SK-N-SH (cell line): ENCODE measurements around the gene PSENEN. TPM values are rescaled to one million over a fixed set of nuclear protein-coding genes. Genes with fewer than 3 reads are reported as not detected.

Experiments used
- CTCF ChIA-PET: fragments of 300-600, 350-600 bp; formaldehyde crosslinking; extraction: SDS; loops from one replicate; lab custom pipeline; 2021; lab: Yijun Ruan, JAX
- POLR2A ChIA-PET: fragments of 350-600 bp; sonication (Branson Sonifier 250); formaldehyde crosslinking; extraction: SDS; loops from one replicate; lab custom pipeline; 2020; ENCODE audit warnings: antibody characterized with exemption, inconsistent platforms; lab: Yijun Ruan, JAX
- DNase-seq: peaks from one replicate; pipeline ENCODE4 v3.0.0; 2012
- H2AFZ ChIP-seq: fragments of 200-600 bp; sonication (generic); 2 replicates; pipeline ENCODE4 v1.8.1; 2016; ENCODE audit warnings: antibody characterized with exemption, mild to moderate bottlenecking, low read depth
- H3F3A ChIP-seq: fragments of 200-600 bp; sonication (generic); replicated peaks from 2 replicates; pipeline ENCODE3; 2016; ENCODE audit warnings: antibody characterized with exemption, mild to moderate bottlenecking; ENCODE audit not compliant: insufficient read depth
- H3K27ac ChIP-seq, 2 experiments: fragments of 200-500 bp in 1 of 2; fragments of 200-600 bp in 1 of 2; sonication (Bioruptor generic) in 1 of 2; sonication (generic), shearing (Covaris generic) in 1 of 2; 2 replicates each; pipeline versions ENCODE4 v1.5.1 to v1.6.1; 2014 to 2016; ENCODE audit warnings: low read depth in 2 of 2, inconsistent platforms in 1 of 2, low read length in 1 of 2, mild to moderate bottlenecking in 1 of 2, mixed read lengths in 1 of 2
- H3K27me3 ChIP-seq: fragments of 200-600 bp; sonication (generic), shearing (Covaris generic); 2 replicates; pipeline ENCODE4 v1.6.1; 2016; ENCODE audit warnings: mixed run types; ENCODE audit not compliant: insufficient read depth
- H3K36me3 ChIP-seq, 2 experiments: fragments of 200-500 bp in 1 of 2; fragments of 200-600 bp in 1 of 2; sonication (Bioruptor generic) in 1 of 2; sonication (generic) in 1 of 2; replicated peaks in 1 of 2; 2 replicates each; pipeline versions ENCODE3 to v1.5.1; 2014 to 2016; ENCODE audit warnings: low read length in 1 of 2, mild to moderate bottlenecking in 1 of 2; ENCODE audit not compliant: insufficient read depth in 2 of 2, control insufficient read depth in 1 of 2
- H3K4me1 ChIP-seq, 2 experiments: fragments of 200-500 bp in 1 of 2; fragments of 200-600 bp in 1 of 2; sonication (Bioruptor generic) in 1 of 2; sonication (generic), shearing (Covaris generic) in 1 of 2; 2 replicates each; pipeline versions ENCODE4 v1.5.1 to v1.6.1; 2014 to 2016; ENCODE audit warnings: low read depth in 1 of 2, low read length in 1 of 2, mixed run types in 1 of 2; ENCODE audit not compliant: insufficient read depth in 2 of 2, control insufficient read depth in 1 of 2
- H3K4me2 ChIP-seq: fragments of 200-600 bp; sonication (generic), shearing (Covaris generic); 2 replicates; pipeline ENCODE4 v1.6.1; 2017; ENCODE audit warnings: mixed run types
- H3K4me3 ChIP-seq, 2 experiments: fragments of 200-500 bp in 1 of 2; fragments of 200-600 bp in 1 of 2; sonication (Bioruptor generic) in 1 of 2; sonication (generic), shearing (Covaris generic) in 1 of 2; 2 replicates each; pipeline versions ENCODE4 v1.5.1 to v1.8.1; 2014 to 2016; ENCODE audit warnings: low read depth in 2 of 2, inconsistent platforms in 1 of 2, low read length in 1 of 2, mild to moderate bottlenecking in 1 of 2, mixed read lengths in 1 of 2, moderate library complexity in 1 of 2
- H3K79me2 ChIP-seq: fragments of 200-600 bp; sonication (generic); 2 replicates; pipeline ENCODE4 v1.8.1; 2017; ENCODE audit warnings: mild to moderate bottlenecking; ENCODE audit not compliant: insufficient read depth
- H3K9ac ChIP-seq: fragments of 200-600 bp; sonication (generic); 2 replicates; pipeline ENCODE4 v1.6.1; 2017; ENCODE audit warnings: mixed run types
- H3K9me2 ChIP-seq: fragments of 200-600 bp; sonication (generic); 2 replicates; pipeline ENCODE4 v1.6.1; 2017; ENCODE audit warnings: mixed run types
- H3K9me3 ChIP-seq: fragments of 200-600 bp; sonication (generic); 2 replicates; pipeline ENCODE4 v1.6.1; 2017; ENCODE audit warnings: mixed run types, mild to moderate bottlenecking, moderate library complexity
- H4K20me1 ChIP-seq: fragments of 200-600 bp; sonication (generic); 2 replicates; pipeline ENCODE4 v1.6.1; 2017; ENCODE audit warnings: mild to moderate bottlenecking, mixed run types; ENCODE audit not compliant: insufficient read depth
- CHD2 ChIP-seq: fragments of 150-350 bp; IDR thresholded peaks from 2 replicates; pipeline ENCODE4 v1.6.1; 2018; ENCODE audit warnings: low read length; ENCODE audit not compliant: partially characterized antibody
- EP300 ChIP-seq, 2 experiments: IDR thresholded peaks; 2 replicates each; pipeline versions ENCODE4 v1.4.0 to v1.6.1; 2012; ENCODE audit warnings: borderline replicate concordance in 1 of 2, low read depth in 1 of 2, low read length in 1 of 2
- FOSL2 ChIP-seq: IDR thresholded peaks from 2 replicates; pipeline ENCODE4 v1.4.0; 2012; ENCODE audit warnings: low read depth, mild to moderate bottlenecking, moderate library complexity, borderline replicate concordance
- FOXJ3 ChIP-seq: sonication (generic); formaldehyde crosslinking; IDR thresholded peaks from 2 replicates; pipeline ENCODE4 v1.5.1; 2020; ENCODE audit warnings: mild to moderate bottlenecking, missing genetic modification reagents
- FOXM1 ChIP-seq: IDR thresholded peaks from 2 replicates; pipeline ENCODE4 v1.4.0; 2012; ENCODE audit warnings: low read depth, mild to moderate bottlenecking
- GABPA ChIP-seq: IDR thresholded peaks from 2 replicates; pipeline ENCODE4 v1.4.0; 2012; ENCODE audit warnings: low read depth, mild to moderate bottlenecking
- MEF2A ChIP-seq: IDR thresholded peaks from 2 replicates; pipeline ENCODE4 v1.4.0; 2012; ENCODE audit warnings: low read depth, borderline replicate concordance
- MXI1 ChIP-seq: IDR thresholded peaks from 2 replicates; pipeline ENCODE4 v1.6.1; 2012; ENCODE audit warnings: mild to moderate bottlenecking, low read depth, low read length, improper control_type of control experiment
- POLR2AphosphoS5 ChIP-seq: IDR thresholded peaks from 2 replicates; pipeline ENCODE4 v1.6.1; 2012; ENCODE audit warnings: low read depth, low read length
- RAD21 ChIP-seq: IDR thresholded peaks from 2 replicates; pipeline ENCODE4 v1.6.1; 2012; ENCODE audit warnings: mild to moderate bottlenecking, low read length
- RCOR1 ChIP-seq: fragments of 150-350 bp; IDR thresholded peaks from 2 replicates; pipeline ENCODE4 v1.6.1; 2017; ENCODE audit warnings: antibody characterized with exemption, low read length
- RXRA ChIP-seq: IDR thresholded peaks from 2 replicates; pipeline ENCODE4 v1.4.0; 2012; ENCODE audit warnings: low read depth, mild to moderate bottlenecking, borderline replicate concordance
- SIN3A ChIP-seq: IDR thresholded peaks from 2 replicates; pipeline ENCODE4 v1.6.1; 2012; ENCODE audit warnings: low read depth, mild to moderate bottlenecking, low read length, moderate library complexity, borderline replicate concordance
- SMC3 ChIP-seq: IDR thresholded peaks from 2 replicates; pipeline ENCODE4 v1.6.1; 2012; ENCODE audit warnings: low read depth, low read length, improper control_type of control experiment
- TCF12 ChIP-seq: IDR thresholded peaks from 2 replicates; pipeline ENCODE4 v1.4.0; 2012
- WGBS: methylation state at CpG from one replicate; pipeline ENCODE4 v1.1.6; 2017; ENCODE audit warnings: low lambda C conversion rate; 5-methylcytosine and 5-hydroxymethylcytosine counted together
- polyA plus RNA-seq, 3 experiments: library from polyadenylated mRNA; depleted of rRNA; stranded (reverse); fragments of >200 nt; gene quantifications; 2 replicates each; pipeline ENCODE4 v1.2.3, GENCODE V29; 2012
- TF ChIP-seq, protein P1 (sequence below): fragments of 150-350 bp; IDR thresholded peaks from 2 replicates; pipeline ENCODE4 v1.6.1; 2017; ENCODE audit warnings: antibody characterized with exemption, low read length, low read depth, borderline replicate concordance
- TF ChIP-seq, protein P2 (sequence below): IDR thresholded peaks from 2 replicates; pipeline ENCODE4 v1.4.0; 2012; ENCODE audit warnings: low read depth
- TF ChIP-seq, protein P3 (sequence below): fragments of 200-600 bp; sonication (generic); IDR thresholded peaks from 2 replicates; pipeline ENCODE4 v1.6.1; 2017; ENCODE audit warnings: antibody characterized with exemption, mild to moderate bottlenecking, moderate library complexity
- TF ChIP-seq, protein P4 (sequence below): IDR thresholded peaks from 2 replicates; pipeline ENCODE4 v1.4.0; 2012; ENCODE audit warnings: low read depth, borderline replicate concordance

PSENEN gene
- polyA plus RNA-seq, 1 of the 3 experiments (the other 2 are of a cell fraction), result 99.2 TPM

DNA sequence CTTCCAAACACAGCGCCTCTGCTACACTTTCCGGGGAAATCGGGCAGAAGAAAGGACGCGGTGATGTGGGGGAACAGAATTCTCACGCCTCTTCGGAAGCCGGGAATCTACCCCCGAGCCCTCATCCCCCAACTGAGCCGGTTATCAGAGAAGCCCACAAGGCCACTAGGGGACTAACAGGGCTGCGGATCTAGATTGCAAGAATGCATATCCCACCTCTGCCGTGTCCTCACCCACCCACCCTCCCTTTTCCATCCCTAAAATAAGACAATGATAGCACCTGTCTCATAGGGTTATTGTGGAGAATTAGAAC, 4.3 kb upstream of the PSENEN start:
- POLR2A ChIA-PET, result interaction anchor here (1.2 to 2.0 kb wide), 7 partner anchors 11 to 93 kb away, joined by 3 to 10 read pairs (median 4); partner anchors contain the start of genes COX6B1 and HSPB6
- Histone ChIP-seq H2AFZ (peak overlapping the region; percentile 95; the same call in 1 of the 2 replicates), H3K27me3 (no peaks in the 10 kb centered on the region), H3K36me3 (peaks cover 6 to 29% of the 10 kb centered on the region in 2 experiments), H3K9me3 (no peaks in the 10 kb centered on the region), H3K4me2 (peak overlapping the region; percentile 97), H3K4me3 (peak overlapping the region; percentile 63 to 88), H3F3A (peaks cover 12% of the 10 kb centered on the region), H3K9ac (peak overlapping the region; percentile 49; the same call in 1 of the 2 replicates), H3K27ac (peak overlapping the region; percentile 63 to 90; a peak in 3 of 4 replicates), H3K9me2 (no peaks in the 10 kb centered on the region), H3K79me2 (peaks cover 6% of the 10 kb centered on the region), H3K4me1 (peaks cover 4 to 20% of the 10 kb centered on the region in 2 experiments; a peak in 2 of 4 replicates), H4K20me1 (no peaks in the 10 kb centered on the region)
- TF ChIP-seq SIN3A, result no peak
- no peak for TF ChIP-seq GABPA
- TF ChIP-seq TCF12, result no peak
- TF ChIP-seq FOXM1, result no peak
- TF ChIP-seq SMC3, result no peak
- TF ChIP-seq EP300 (IDR thresholded peaks at IDR 0.05; ENCODE audit: borderline replicate concordance in 1 of 2, low read depth in 1 of 2, low read length in 1 of 2), result no peak
- TF ChIP-seq RCOR1, result no peak
- no peak for TF ChIP-seq FOXJ3 (CRISPR knock-in tag)
- TF ChIP-seq, protein P1, sequence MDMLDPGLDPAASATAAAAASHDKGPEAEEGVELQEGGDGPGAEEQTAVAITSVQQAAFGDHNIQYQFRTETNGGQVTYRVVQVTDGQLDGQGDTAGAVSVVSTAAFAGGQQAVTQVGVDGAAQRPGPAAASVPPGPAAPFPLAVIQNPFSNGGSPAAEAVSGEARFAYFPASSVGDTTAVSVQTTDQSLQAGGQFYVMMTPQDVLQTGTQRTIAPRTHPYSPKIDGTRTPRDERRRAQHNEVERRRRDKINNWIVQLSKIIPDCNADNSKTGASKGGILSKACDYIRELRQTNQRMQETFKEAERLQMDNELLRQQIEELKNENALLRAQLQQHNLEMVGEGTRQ, result no peak
- TF ChIP-seq, protein P2, sequence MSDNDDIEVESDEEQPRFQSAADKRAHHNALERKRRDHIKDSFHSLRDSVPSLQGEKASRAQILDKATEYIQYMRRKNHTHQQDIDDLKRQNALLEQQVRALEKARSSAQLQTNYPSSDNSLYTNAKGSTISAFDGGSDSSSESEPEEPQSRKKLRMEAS, result no peak
- no peak for TF ChIP-seq MXI1
- TF ChIP-seq, protein P3, sequence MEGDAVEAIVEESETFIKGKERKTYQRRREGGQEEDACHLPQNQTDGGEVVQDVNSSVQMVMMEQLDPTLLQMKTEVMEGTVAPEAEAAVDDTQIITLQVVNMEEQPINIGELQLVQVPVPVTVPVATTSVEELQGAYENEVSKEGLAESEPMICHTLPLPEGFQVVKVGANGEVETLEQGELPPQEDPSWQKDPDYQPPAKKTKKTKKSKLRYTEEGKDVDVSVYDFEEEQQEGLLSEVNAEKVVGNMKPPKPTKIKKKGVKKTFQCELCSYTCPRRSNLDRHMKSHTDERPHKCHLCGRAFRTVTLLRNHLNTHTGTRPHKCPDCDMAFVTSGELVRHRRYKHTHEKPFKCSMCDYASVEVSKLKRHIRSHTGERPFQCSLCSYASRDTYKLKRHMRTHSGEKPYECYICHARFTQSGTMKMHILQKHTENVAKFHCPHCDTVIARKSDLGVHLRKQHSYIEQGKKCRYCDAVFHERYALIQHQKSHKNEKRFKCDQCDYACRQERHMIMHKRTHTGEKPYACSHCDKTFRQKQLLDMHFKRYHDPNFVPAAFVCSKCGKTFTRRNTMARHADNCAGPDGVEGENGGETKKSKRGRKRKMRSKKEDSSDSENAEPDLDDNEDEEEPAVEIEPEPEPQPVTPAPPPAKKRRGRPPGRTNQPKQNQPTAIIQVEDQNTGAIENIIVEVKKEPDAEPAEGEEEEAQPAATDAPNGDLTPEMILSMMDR, result no peak
- TF ChIP-seq CHD2, result no peak
- TF ChIP-seq FOSL2, result no peak
- TF ChIP-seq, protein P4, sequence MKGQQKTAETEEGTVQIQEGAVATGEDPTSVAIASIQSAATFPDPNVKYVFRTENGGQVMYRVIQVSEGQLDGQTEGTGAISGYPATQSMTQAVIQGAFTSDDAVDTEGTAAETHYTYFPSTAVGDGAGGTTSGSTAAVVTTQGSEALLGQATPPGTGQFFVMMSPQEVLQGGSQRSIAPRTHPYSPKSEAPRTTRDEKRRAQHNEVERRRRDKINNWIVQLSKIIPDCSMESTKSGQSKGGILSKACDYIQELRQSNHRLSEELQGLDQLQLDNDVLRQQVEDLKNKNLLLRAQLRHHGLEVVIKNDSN, result no peak
- TF ChIP-seq MEF2A, result no peak
- no peak for TF ChIP-seq RAD21
- no peak for TF ChIP-seq RXRA
- TF ChIP-seq POLR2AphosphoS5, result no peak
- CTCF ChIA-PET, result interaction anchor here (0.6 to 1.6 kb wide), 6 partner anchors 19 to 697 kb away, joined by 3 to 7 read pairs (median 4); partner anchors contain the start of gene COX6B1
- 19% methylated on average over 11 of the region's 12 CpGs for WGBS
- DNase-seq, result no peak
